GM10248 (cell line): Measurements from ENCODE around the gene SLC17A5.
"Not testable (repeated sequence)": the region's sequence is repeated elsewhere in the genome, so short reads cannot be mapped to it uniquely, and the experiment has no call there.

ENCODE experiments used
- CTCF ChIA-PET: fragments of 300-600 bp; sonication (Branson Sonifier 250); formaldehyde crosslinking; extraction: SDS; loops from one replicate; lab custom pipeline; 2021; ENCODE audit warnings: antibody characterized with exemption; lab: Yijun Ruan, JAX
- POLR2A ChIA-PET: fragments of 350-650 bp; sonication (Branson Sonifier 250); formaldehyde crosslinking; extraction: SDS; loops from one replicate; lab custom pipeline; 2020; ENCODE audit warnings: antibody characterized with exemption; lab: Yijun Ruan, JAX
- DNase-seq: peaks from one replicate; pipeline ENCODE4 v3.0.0; 2012; ENCODE audit errors: extremely low spot score
- CTCF ChIP-seq: IDR thresholded peaks from 2 replicates; pipeline ENCODE4 v1.5.1; 2012; ENCODE audit warnings: mild to moderate bottlenecking, low read depth; ENCODE audit errors: extremely low read depth, missing control alignments, control extremely low read depth

Gene SLC17A5

GRCh38 chr6:73680289-73680918 is 26.6 kb upstream of the SLC17A5 start:
- POLR2A ChIA-PET = interaction anchor here (0.6 kb wide), 1 partner anchor 165 kb away, joined by 3 read pairs; no protein-coding TSS in a partner anchor
- no peak for DNase-seq
- TF ChIP-seq CTCF = no peak
- CTCF ChIA-PET = interaction anchor here (0.8 to 11.1 kb wide), 7 partner anchors 8 to 49 kb away, joined by 3 to 154 read pairs (median 3); no protein-coding TSS in a partner anchor

- POLR2A ChIA-PET, DNase-seq: not testable (repeated sequence)
- CTCF ChIA-PET = interaction anchor here (1.0 to 11.1 kb wide), 4 partner anchors 9 to 50 kb away, joined by 3 to 154 read pairs (median 4); no protein-coding TSS in a partner anchor
These were observed 26.1 kb upstream of the SLC17A5 start for GRCh38 chr6:73679846-73680245.

- TF ChIP-seq CTCF = no peak
- no peak for DNase-seq
- CTCF ChIA-PET = interaction anchor here (1.0 to 11.1 kb wide), 5 partner anchors 9 to 1530 kb away, joined by 3 to 154 read pairs (median 4); no protein-coding TSS in a partner anchor
- POLR2A ChIA-PET = no interaction called here
These were observed 25.2 kb upstream of the SLC17A5 start for GRCh38 chr6:73679009-73679408.

GRCh38 chr6:73675466-73676098 is 21.8 kb upstream of the SLC17A5 start:
- POLR2A ChIA-PET = no interaction called here
- CTCF ChIA-PET = interaction anchor here (0.9 to 11.1 kb wide), 23 partner anchors 10 to 1536 kb away, joined by 3 to 154 read pairs (median 5); partner anchors contain the start of gene SLC17A5
- TF ChIP-seq CTCF = peak; percentile 87
- peak; percentile 71 for DNase-seq

GRCh38 chr6:73671911-73672685 is 18.3 kb upstream of the SLC17A5 start:
- no peak for DNase-seq
- ChIA-PET POLR2A (no interaction called here), CTCF (interaction anchor here (0.8 to 11.1 kb wide), 7 partner anchors 9 to 67 kb away, joined by 3 to 154 read pairs (median 4); no protein-coding TSS in a partner anchor)
- TF ChIP-seq CTCF = no peak

GRCh38 chr6:73669005-73669404 is 15.2 kb upstream of the SLC17A5 start:
- ChIA-PET CTCF (interaction anchor here (2.6 kb wide), 1 partner anchor 64 kb away, joined by 16 read pairs; no protein-coding TSS in a partner anchor), POLR2A (no interaction called here)
- DNase-seq = no peak
- TF ChIP-seq CTCF = no peak
